ENCODE data around the gene NMT2.
A peak's percentile ranks its signal among the peaks of the same experiment; 100 is the strongest.
"Not testable (repeated sequence)": the region's sequence is repeated elsewhere in the genome, so short reads cannot be mapped to it uniquely, and the experiment has no call there.

The NMT2 gene

GRCh38 chr10:15168291-15168785 lies at the start of gene NMT2:
Gene NMT2, minus strand, starts transcription at chr10:15168693. Its CDS starts 81 bp downstream, at chr10:15168612.
- DNase-seq = no peak

- DNase-seq = no peak
Observed at GRCh38 chr10:15216700-15217099, 48.2 kb upstream of the NMT2 start.

GRCh38 chr10:15214237-15214636 lies 45.7 kb upstream of the NMT2 start:
- no peak for DNase-seq

GRCh38 chr10:15213461-15213861 lies 45.0 kb upstream of the NMT2 start:
- DNase-seq = no peak

- peak; percentile 11 for DNase-seq
Observed at GRCh38 chr10:15211464-15211979, 43.0 kb upstream of the NMT2 start.

- DNase-seq = no peak
Observed at GRCh38 chr10:15210521-15210920, 42.0 kb upstream of the NMT2 start.

GRCh38 chr10:15209827-15210509 lies 41.5 kb upstream of the NMT2 start:
- DNase-seq = peak; percentile 88

- DNase-seq = no peak
Observed at GRCh38 chr10:15208221-15208620, 39.7 kb upstream of the NMT2 start.

- not testable (repeated sequence) for DNase-seq
Observed at GRCh38 chr10:15207410-15207809, 38.9 kb upstream of the NMT2 start.

GRCh38 chr10:15202639-15203038 lies 34.1 kb upstream of the NMT2 start:
- no peak for DNase-seq

- not testable (repeated sequence) for DNase-seq
Observed at GRCh38 chr10:15202301-15202621, 33.8 kb upstream of the NMT2 start.

- no peak for DNase-seq
Observed at GRCh38 chr10:15201589-15202300, 33.3 kb upstream of the NMT2 start.

GRCh38 chr10:15200626-15201025 lies 32.1 kb upstream of the NMT2 start:
- no peak for DNase-seq

- DNase-seq = no peak
Observed at GRCh38 chr10:15197911-15198310, 29.4 kb upstream of the NMT2 start.

GRCh38 chr10:15197276-15197675 lies 28.8 kb upstream of the NMT2 start:
- DNase-seq = no peak

- DNase-seq = no peak
Observed at GRCh38 chr10:15196021-15196834, 27.7 kb upstream of the NMT2 start.

GRCh38 chr10:15189133-15189885 lies 20.8 kb upstream of the NMT2 start:
- DNase-seq = no peak

GRCh38 chr10:15188603-15189002 lies 20.1 kb upstream of the NMT2 start:
- peak; percentile 55 for DNase-seq

- DNase-seq = no peak
Observed at GRCh38 chr10:15183689-15184481, 15.4 kb upstream of the NMT2 start.

- DNase-seq = no peak
Observed at GRCh38 chr10:15182540-15183207, 14.2 kb upstream of the NMT2 start.

GRCh38 chr10:15181576-15182156 lies 13.2 kb upstream of the NMT2 start:
- no peak for DNase-seq
